Gastroesophageal sphincter (tissue), 4 donors: ENCODE results near the gene TEKT5. TPM values are rescaled to one million over a fixed set of nuclear protein-coding genes. Genes with fewer than 3 reads are reported as not detected.
"Not testable (repeated sequence)": the region's sequence is repeated elsewhere in the genome, so short reads cannot be mapped to it uniquely, and the experiment has no call there.

Experiments used
- ATAC-seq: fragments of 150-250 bp; one replicate; pipeline ENCODE4 v1.9.1; 2016; ENCODE audit warnings: mild to moderate bottlenecking, moderate library complexity
- H3K27ac ChIP-seq, 4 donors: fragments of 200-600 bp; sonication (generic) in 3 of 4; 1 replicate in 3 of 4; 2 replicates in 1 of 4; pipeline ENCODE4 v1.5.1; 2016 to 2019
- H3K27me3 ChIP-seq: fragments of 200-600 bp; sonication (generic); one replicate; pipeline ENCODE4 v1.5.1; 2019
- H3K36me3 ChIP-seq, 2 donors: fragments of 200-600 bp; sonication (generic); one replicate each; pipeline ENCODE4 v1.5.1; 2019; ENCODE audit warnings: control low read depth in 1 of 2
- H3K4me1 ChIP-seq, 3 donors: fragments of 200-600 bp; sonication (generic); 1 replicate in 2 of 3; 2 replicates in 1 of 3; pipeline ENCODE4 v1.5.1; 2016 to 2019; ENCODE audit warnings: control low read depth in 2 of 3
- H3K4me3 ChIP-seq, 2 donors: fragments of 200-600 bp; sonication (generic); one replicate each; pipeline ENCODE4 v1.5.1; 2019; ENCODE audit warnings: mild to moderate bottlenecking in 1 of 2, moderate library complexity in 1 of 2
- H3K9me3 ChIP-seq, 3 donors: fragments of 200-600 bp; sonication (generic); one replicate each; pipeline ENCODE4 v1.5.1; 2017 to 2019; ENCODE audit warnings: control low read depth in 2 of 3
- CTCF ChIP-seq, 4 experiments: fragments of 200-600 bp in 2 of 4; fragments of 450-650 bp in 2 of 4; sonication (generic) in 1 of 4; IDR thresholded peaks; one replicate each; pipeline ENCODE4 v1.5.1; 2017 to 2019; ENCODE audit warnings: antibody characterized with exemption in 4 of 4, mild to moderate bottlenecking in 2 of 4, moderate library complexity in 2 of 4
- EP300 ChIP-seq: sonication (generic); formaldehyde crosslinking; IDR thresholded peaks from one replicate; pipeline ENCODE4 v1.6.1; 2017; ENCODE audit warnings: antibody characterized with exemption, mild to moderate bottlenecking
- POLR2A ChIP-seq, 2 donors: fragments of 450-650 bp; IDR thresholded peaks; one replicate each; pipeline ENCODE4 v1.6.1; 2017; ENCODE audit warnings: antibody characterized with exemption in 2 of 2, mild to moderate bottlenecking in 2 of 2, moderate library complexity in 1 of 2
- POLR2AphosphoS5 ChIP-seq: sonication (generic); formaldehyde crosslinking; IDR thresholded peaks from one replicate; pipeline ENCODE4 v1.6.1; 2017; ENCODE audit warnings: antibody characterized with exemption
- WGBS, 2 donors: methylation state at CpG; one replicate each; pipeline ENCODE4 v1.1.5; 2018; ENCODE audit warnings: low coverage in 1 of 2; 5-methylcytosine and 5-hydroxymethylcytosine counted together
- total RNA-seq, 4 donors: library from RNA; depleted of rRNA; stranded (reverse); fragments of >200 nt; gene quantifications; one replicate each; pipeline ENCODE4 v1.1.0, GENCODE V29; 2016

Gene TEKT5
- total RNA-seq, 4 donors from 2014 or later, result 0.19 TPM; not detected in 3

- H3K9me3 ChIP-seq, result no peaks in the 10 kb centered on the region
- no peak overlapping the region for H3K27ac ChIP-seq
- TF ChIP-seq POLR2AphosphoS5, result no peak
- no peak for TF ChIP-seq POLR2A (IDR thresholded peaks at IDR 0.05)
- no peak for TF ChIP-seq EP300
- TF ChIP-seq CTCF (IDR thresholded peaks at IDR 0.05), result no peak
- peaks cover 4% of the 10 kb centered on the region for H3K27me3 ChIP-seq
- no peak overlapping the region for H3K4me3 ChIP-seq
- H3K4me1 ChIP-seq, result no peaks in the 10 kb centered on the region
- 36 to 57% methylated on average over 5 to 8 of the region's 8 CpGs for WGBS, 2 donors
- no peak for ATAC-seq
- H3K36me3 ChIP-seq, result no peaks in the 10 kb centered on the region
Observed at GRCh38 chr16:10654592-10655414, 39.9 kb downstream of the TEKT5 start.

- H3K4me1 ChIP-seq, result no peaks in the 10 kb centered on the region
- no peaks in the 10 kb centered on the region for H3K9me3 ChIP-seq
- H3K4me3 ChIP-seq, result no peak overlapping the region
- 7 to 100% methylated on average over 1 to 2 of the region's 8 CpGs for WGBS, 2 donors
- TF ChIP-seq EP300 (no peak), POLR2A (IDR thresholded peaks at IDR 0.05) (no peak), POLR2AphosphoS5 (no peak), CTCF (IDR thresholded peaks at IDR 0.05) (no peak)
- no peak for ATAC-seq
- no peak overlapping the region for H3K27ac ChIP-seq
- peaks cover 4% of the 10 kb centered on the region for H3K27me3 ChIP-seq
- H3K36me3 ChIP-seq, result no peaks in the 10 kb centered on the region
Observed at GRCh38 chr16:10652730-10653590, 41.8 kb downstream of the TEKT5 start.

GRCh38 chr16:10649098-10649497, 45.6 kb downstream of the TEKT5 start:
- not testable (repeated sequence) for H3K4me3 ChIP-seq, H3K27me3 ChIP-seq, ATAC-seq, H3K27ac ChIP-seq, H3K4me1 ChIP-seq, H3K36me3 ChIP-seq, H3K9me3 ChIP-seq
- 100% methylated on average over 1 of the region's 1 CpG for WGBS, 2 donors

GRCh38 chr16:10647721-10648296, 46.9 kb downstream of the TEKT5 start:
- H3K4me1 ChIP-seq, result no peaks in the 10 kb centered on the region
- H3K27ac ChIP-seq, result no peak overlapping the region
- 79 to 80% methylated on average over 4 of the region's 4 CpGs for WGBS, 2 donors
- no peak for ATAC-seq
- H3K9me3 ChIP-seq, result no peaks in the 10 kb centered on the region
- H3K27me3 ChIP-seq, result no peaks in the 10 kb centered on the region
- TF ChIP-seq POLR2A (IDR thresholded peaks at IDR 0.05), result no peak
- no peak for TF ChIP-seq EP300
- no peak for TF ChIP-seq POLR2AphosphoS5
- TF ChIP-seq CTCF (IDR thresholded peaks at IDR 0.05), result no peak
- H3K36me3 ChIP-seq, result no peaks in the 10 kb centered on the region
- H3K4me3 ChIP-seq, result no peak overlapping the region

GRCh38 chr16:10647264-10647720, 47.4 kb downstream of the TEKT5 start:
- no peaks in the 10 kb centered on the region for H3K4me1 ChIP-seq
- H3K27me3 ChIP-seq, result no peaks in the 10 kb centered on the region
- H3K36me3 ChIP-seq, result no peaks in the 10 kb centered on the region
- TF ChIP-seq CTCF (IDR thresholded peaks at IDR 0.05), result no peak
- no peak for TF ChIP-seq POLR2AphosphoS5
- no peak for TF ChIP-seq POLR2A (IDR thresholded peaks at IDR 0.05)
- no peak for TF ChIP-seq EP300
- ATAC-seq, result no peak
- 80% methylated on average over 7 of the region's 10 CpGs; no CpG with 5 or more reads in 1 of the 2 donors for WGBS, 2 donors
- H3K4me3 ChIP-seq, result no peak overlapping the region
- H3K27ac ChIP-seq, result no peak overlapping the region
- H3K9me3 ChIP-seq, result no peaks in the 10 kb centered on the region
